ENCODE data around the gene SMC4. TPM values are rescaled to one million over a fixed set of nuclear protein-coding genes. Genes with fewer than 3 reads are reported as not detected.

The SMC4 gene
- total and polyA plus RNA-seq, 5 donors from 2014 or later, result 48.4 to 153 (median 55.9) TPM

GRCh38 chr3:160473221-160473620 is 73.8 kb downstream of the SMC4 start:
- Mint-ChIP-seq H3K27me3 (peaks cover 15% of the 10 kb centered on the region), H3K27ac (no peak overlapping the region), H3K9me3 (peaks cover 3 to 14% (median 5%) of the 10 kb centered on the region in 7 donors), H3K36me3 (peaks cover 8% of the 10 kb centered on the region), H3K4me1 (no peaks in the 10 kb centered on the region), H3K4me3 (no peak overlapping the region)
- H3K9me3 ChIP-seq (ENCODE audit: control insufficient read depth in 2 of 2, low read length in 2 of 2), result peaks cover 11 to 17% of the 10 kb centered on the region in 2 experiments
- H3K27ac ChIP-seq (ENCODE audit: insufficient read depth, low read length, poor library complexity, severe bottlenecking), result no peak overlapping the region
- ATAC-seq (ENCODE audit: low read depth in 2 of 2) (no peak), DNase-seq (no peak)
- H3K4me1 ChIP-seq (ENCODE audit: control insufficient read depth, insufficient read depth, low read length, poor library complexity, severe bottlenecking), result no peaks in the 10 kb centered on the region
- H3K27me3 ChIP-seq (ENCODE audit: control insufficient read depth, insufficient read depth, low read length), result peaks cover 25% of the 10 kb centered on the region
- no peaks in the 10 kb centered on the region for H3K36me3 ChIP-seq (ENCODE audit: control insufficient read depth, insufficient read depth, low read length)
- no peak overlapping the region for H3K4me3 ChIP-seq (ENCODE audit: low read depth, low read length)

- DNase-seq, result no peak
- H3K4me3 ChIP-seq (ENCODE audit: low read depth, low read length), result no peak overlapping the region
- Mint-ChIP-seq H3K27me3 (peaks cover 15% of the 10 kb centered on the region), H3K4me3 (no peak overlapping the region), H3K9me3 (peaks cover 2 to 14% (median 5%) of the 10 kb centered on the region in 7 donors), H3K36me3 (peaks cover 5% of the 10 kb centered on the region), H3K27ac (no peak overlapping the region), H3K4me1 (no peaks in the 10 kb centered on the region)
- no peaks in the 10 kb centered on the region for H3K36me3 ChIP-seq (ENCODE audit: control insufficient read depth, insufficient read depth, low read length)
- H3K27me3 ChIP-seq (ENCODE audit: control insufficient read depth, insufficient read depth, low read length), result peaks cover 24% of the 10 kb centered on the region
- H3K4me1 ChIP-seq (ENCODE audit: control insufficient read depth, insufficient read depth, low read length, poor library complexity, severe bottlenecking), result no peaks in the 10 kb centered on the region
- no peak for ATAC-seq (ENCODE audit: low read depth in 2 of 2)
- H3K27ac ChIP-seq (ENCODE audit: insufficient read depth, low read length, poor library complexity, severe bottlenecking), result no peak overlapping the region
- H3K9me3 ChIP-seq (ENCODE audit: control insufficient read depth in 2 of 2, low read length in 2 of 2), result peaks cover 11 to 17% of the 10 kb centered on the region in 2 experiments
Measured at GRCh38 chr3:160473978-160474377, 74.5 kb downstream of the SMC4 start.

DNA sequence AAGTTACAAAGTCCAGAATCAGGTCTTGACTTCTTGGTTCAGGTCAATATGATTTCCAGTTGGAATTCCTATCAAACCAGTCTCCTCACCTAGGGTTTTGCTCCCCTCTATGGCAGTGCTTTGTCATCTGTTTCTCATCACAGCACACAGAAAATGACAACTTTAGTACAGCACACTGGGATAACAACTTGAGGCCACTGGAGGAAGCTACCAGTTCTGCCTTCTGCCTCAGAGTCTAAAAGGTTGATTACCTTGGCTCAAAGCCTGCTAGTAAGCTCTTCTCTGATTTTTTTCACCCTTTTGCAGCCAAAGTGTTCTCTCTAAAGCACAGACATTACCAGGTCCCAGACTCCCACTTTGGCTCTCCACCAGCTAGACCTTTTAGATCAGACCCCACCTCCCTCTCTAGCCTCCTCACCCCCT is 75.0 kb downstream of the SMC4 start:
- Histone ChIP-seq H3K9me3 (ENCODE audit: control insufficient read depth in 2 of 2, low read length in 2 of 2) (peaks cover 9 to 17% of the 10 kb centered on the region in 2 experiments), H3K36me3 (ENCODE audit: control insufficient read depth, insufficient read depth, low read length) (no peaks in the 10 kb centered on the region), H3K27ac (ENCODE audit: insufficient read depth, low read length, poor library complexity, severe bottlenecking) (no peak overlapping the region), H3K4me1 (ENCODE audit: control insufficient read depth, insufficient read depth, low read length, poor library complexity, severe bottlenecking) (no peaks in the 10 kb centered on the region), H3K4me3 (ENCODE audit: low read depth, low read length) (no peak overlapping the region), H3K27me3 (ENCODE audit: control insufficient read depth, insufficient read depth, low read length) (peaks cover 22% of the 10 kb centered on the region)
- Mint-ChIP-seq H3K9me3 (peaks cover 0 to 14% (median 5%) of the 10 kb centered on the region in 7 donors), H3K36me3 (peaks cover 5% of the 10 kb centered on the region), H3K4me1 (no peaks in the 10 kb centered on the region), H3K4me3 (no peak overlapping the region), H3K27me3 (peaks cover 14% of the 10 kb centered on the region), H3K27ac (no peak overlapping the region)
- ATAC-seq (ENCODE audit: low read depth in 2 of 2), result no peak
- DNase-seq, result no peak

- H3K27me3 ChIP-seq (ENCODE audit: control insufficient read depth, insufficient read depth, low read length), result peaks cover 22% of the 10 kb centered on the region
- no peaks in the 10 kb centered on the region for H3K4me1 ChIP-seq (ENCODE audit: control insufficient read depth, insufficient read depth, low read length, poor library complexity, severe bottlenecking)
- ATAC-seq (ENCODE audit: low read depth in 2 of 2), result no peak
- no peak for DNase-seq
- no peak overlapping the region for H3K27ac ChIP-seq (ENCODE audit: insufficient read depth, low read length, poor library complexity, severe bottlenecking)
- no peak overlapping the region for H3K4me3 Mint-ChIP-seq
- H3K27me3 Mint-ChIP-seq, result peaks cover 11% of the 10 kb centered on the region
- H3K36me3 ChIP-seq (ENCODE audit: control insufficient read depth, insufficient read depth, low read length), result no peaks in the 10 kb centered on the region
- no peak overlapping the region for H3K27ac Mint-ChIP-seq
- no peaks in the 10 kb centered on the region for H3K4me1 Mint-ChIP-seq
- H3K4me3 ChIP-seq (ENCODE audit: low read depth, low read length), result no peak overlapping the region
- peaks cover 0 to 8% (median 0%) of the 10 kb centered on the region in 7 donors for H3K9me3 Mint-ChIP-seq
- H3K9me3 ChIP-seq (ENCODE audit: control insufficient read depth in 2 of 2, low read length in 2 of 2), result peaks cover 9 to 14% of the 10 kb centered on the region in 2 experiments
- H3K36me3 Mint-ChIP-seq, result no peaks in the 10 kb centered on the region
Measured at GRCh38 chr3:160475153-160475552, 75.7 kb downstream of the SMC4 start.

DNA sequence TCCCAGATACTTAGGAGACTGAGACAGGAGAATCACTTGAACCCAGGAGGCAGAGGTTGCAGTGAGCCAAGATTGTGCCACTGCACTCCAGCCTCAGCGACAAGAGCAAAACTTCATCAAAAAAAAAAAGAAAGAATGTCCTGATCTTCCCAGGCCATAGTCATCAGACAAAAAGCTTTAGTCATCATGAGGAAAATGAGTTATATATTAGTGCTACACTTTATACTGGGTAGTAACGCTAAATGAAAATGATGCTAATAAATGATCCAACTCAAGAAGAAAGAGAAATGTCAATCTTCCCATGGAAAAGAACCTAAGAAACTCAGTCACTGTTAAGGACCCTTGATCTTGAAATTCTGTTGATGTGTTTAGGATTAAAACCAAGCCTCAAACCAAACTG is 76.4 kb downstream of the SMC4 start:
- peaks cover 12% of the 10 kb centered on the region for H3K27me3 Mint-ChIP-seq
- peaks cover 22% of the 10 kb centered on the region for H3K27me3 ChIP-seq (ENCODE audit: control insufficient read depth, insufficient read depth, low read length)
- H3K36me3 ChIP-seq (ENCODE audit: control insufficient read depth, insufficient read depth, low read length), result no peaks in the 10 kb centered on the region
- no peaks in the 10 kb centered on the region for H3K36me3 Mint-ChIP-seq
- no peak for ATAC-seq (ENCODE audit: low read depth in 2 of 2)
- H3K4me3 ChIP-seq (ENCODE audit: low read depth, low read length), result no peak overlapping the region
- no peak overlapping the region for H3K27ac ChIP-seq (ENCODE audit: insufficient read depth, low read length, poor library complexity, severe bottlenecking)
- no peaks in the 10 kb centered on the region for H3K4me1 ChIP-seq (ENCODE audit: control insufficient read depth, insufficient read depth, low read length, poor library complexity, severe bottlenecking)
- no peak overlapping the region for H3K27ac Mint-ChIP-seq
- no peaks in the 10 kb centered on the region for H3K4me1 Mint-ChIP-seq
- peaks cover 6 to 8% of the 10 kb centered on the region in 2 experiments for H3K9me3 ChIP-seq (ENCODE audit: control insufficient read depth in 2 of 2, low read length in 2 of 2)
- H3K9me3 Mint-ChIP-seq, result peaks cover 0 to 3% (median 0%) of the 10 kb centered on the region in 7 donors
- no peak for DNase-seq
- H3K4me3 Mint-ChIP-seq, result no peak overlapping the region

DNA sequence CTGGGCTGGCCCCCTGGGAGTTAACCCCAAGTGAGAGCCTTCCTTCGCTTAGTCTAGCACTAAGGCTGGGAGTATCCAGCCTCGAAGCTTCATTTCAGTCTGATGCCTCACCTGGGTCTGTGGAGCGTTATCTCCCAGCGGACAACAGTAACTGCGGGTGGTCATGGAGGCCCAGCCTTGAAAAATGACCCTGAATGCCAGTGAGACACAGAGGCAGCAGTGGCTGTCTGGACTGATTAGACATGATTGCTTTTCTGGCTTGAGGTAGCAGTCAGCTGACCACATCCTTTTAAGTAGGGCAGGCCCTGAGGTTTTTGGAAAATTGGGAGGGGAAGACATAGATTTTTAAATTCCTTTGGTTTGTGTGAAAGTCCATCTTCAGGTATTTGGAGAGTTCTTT is 78.3 kb downstream of the SMC4 start:
- Mint-ChIP-seq H3K36me3 (no peaks in the 10 kb centered on the region), H3K4me1 (no peaks in the 10 kb centered on the region), H3K9me3 (peaks cover 0 to 1% (median 0%) of the 10 kb centered on the region in 7 donors), H3K27ac (no peak overlapping the region), H3K4me3 (no peak overlapping the region), H3K27me3 (peaks cover 21% of the 10 kb centered on the region)
- H3K4me1 ChIP-seq (ENCODE audit: control insufficient read depth, insufficient read depth, low read length, poor library complexity, severe bottlenecking), result no peaks in the 10 kb centered on the region
- no peaks in the 10 kb centered on the region for H3K9me3 ChIP-seq (ENCODE audit: control insufficient read depth in 2 of 2, low read length in 2 of 2)
- DNase-seq, result no peak
- H3K4me3 ChIP-seq (ENCODE audit: low read depth, low read length), result no peak overlapping the region
- peaks cover 19% of the 10 kb centered on the region for H3K27me3 ChIP-seq (ENCODE audit: control insufficient read depth, insufficient read depth, low read length)
- no peak overlapping the region for H3K27ac ChIP-seq (ENCODE audit: insufficient read depth, low read length, poor library complexity, severe bottlenecking)
- no peaks in the 10 kb centered on the region for H3K36me3 ChIP-seq (ENCODE audit: control insufficient read depth, insufficient read depth, low read length)
- no peak for ATAC-seq (ENCODE audit: low read depth in 2 of 2)

- Histone ChIP-seq H3K36me3 (ENCODE audit: control insufficient read depth, insufficient read depth, low read length) (no peaks in the 10 kb centered on the region), H3K9me3 (ENCODE audit: control insufficient read depth in 2 of 2, low read length in 2 of 2) (no peaks in the 10 kb centered on the region), H3K4me3 (ENCODE audit: low read depth, low read length) (no peak overlapping the region), H3K27me3 (ENCODE audit: control insufficient read depth, insufficient read depth, low read length) (peaks cover 19% of the 10 kb centered on the region), H3K27ac (ENCODE audit: insufficient read depth, low read length, poor library complexity, severe bottlenecking) (no peak overlapping the region), H3K4me1 (ENCODE audit: control insufficient read depth, insufficient read depth, low read length, poor library complexity, severe bottlenecking) (no peaks in the 10 kb centered on the region)
- Mint-ChIP-seq H3K4me3 (no peak overlapping the region), H3K4me1 (no peaks in the 10 kb centered on the region), H3K27ac (no peak overlapping the region), H3K9me3 (peaks cover 0 to 1% (median 0%) of the 10 kb centered on the region in 7 donors), H3K27me3 (peaks cover 21% of the 10 kb centered on the region), H3K36me3 (no peaks in the 10 kb centered on the region)
- DNase-seq, result no peak
- no peak for ATAC-seq (ENCODE audit: low read depth in 2 of 2)
Measured at GRCh38 chr3:160478338-160478737, 78.9 kb downstream of the SMC4 start.

- Mint-ChIP-seq H3K36me3 (no peaks in the 10 kb centered on the region), H3K27ac (no peak overlapping the region), H3K27me3 (peaks cover 27% of the 10 kb centered on the region), H3K4me3 (no peak overlapping the region), H3K9me3 (peaks cover 0 to 3% (median 0%) of the 10 kb centered on the region in 7 donors), H3K4me1 (no peaks in the 10 kb centered on the region)
- Histone ChIP-seq H3K36me3 (ENCODE audit: control insufficient read depth, insufficient read depth, low read length) (no peaks in the 10 kb centered on the region), H3K9me3 (ENCODE audit: control insufficient read depth in 2 of 2, low read length in 2 of 2) (no peaks in the 10 kb centered on the region), H3K27ac (ENCODE audit: insufficient read depth, low read length, poor library complexity, severe bottlenecking) (no peak overlapping the region), H3K4me3 (ENCODE audit: low read depth, low read length) (no peak overlapping the region), H3K4me1 (ENCODE audit: control insufficient read depth, insufficient read depth, low read length, poor library complexity, severe bottlenecking) (no peaks in the 10 kb centered on the region), H3K27me3 (ENCODE audit: control insufficient read depth, insufficient read depth, low read length) (peaks cover 9% of the 10 kb centered on the region)
- DNase-seq (no peak), ATAC-seq (ENCODE audit: low read depth in 2 of 2) (no peak)
Measured at GRCh38 chr3:160479376-160479775, 79.9 kb downstream of the SMC4 start.

All from CD4-positive, CD25-positive, alpha-beta regulatory T cell (primary cell).